HK-2 (cell line): Measurements from ENCODE around the gene TSPAN31.

Experiments used
- DNase-seq: peaks from one replicate; pipeline ENCODE4 v3.0.0-alpha.2; 2018; ENCODE audit not compliant: unreplicated experiment

TSPAN31 gene

DNA sequence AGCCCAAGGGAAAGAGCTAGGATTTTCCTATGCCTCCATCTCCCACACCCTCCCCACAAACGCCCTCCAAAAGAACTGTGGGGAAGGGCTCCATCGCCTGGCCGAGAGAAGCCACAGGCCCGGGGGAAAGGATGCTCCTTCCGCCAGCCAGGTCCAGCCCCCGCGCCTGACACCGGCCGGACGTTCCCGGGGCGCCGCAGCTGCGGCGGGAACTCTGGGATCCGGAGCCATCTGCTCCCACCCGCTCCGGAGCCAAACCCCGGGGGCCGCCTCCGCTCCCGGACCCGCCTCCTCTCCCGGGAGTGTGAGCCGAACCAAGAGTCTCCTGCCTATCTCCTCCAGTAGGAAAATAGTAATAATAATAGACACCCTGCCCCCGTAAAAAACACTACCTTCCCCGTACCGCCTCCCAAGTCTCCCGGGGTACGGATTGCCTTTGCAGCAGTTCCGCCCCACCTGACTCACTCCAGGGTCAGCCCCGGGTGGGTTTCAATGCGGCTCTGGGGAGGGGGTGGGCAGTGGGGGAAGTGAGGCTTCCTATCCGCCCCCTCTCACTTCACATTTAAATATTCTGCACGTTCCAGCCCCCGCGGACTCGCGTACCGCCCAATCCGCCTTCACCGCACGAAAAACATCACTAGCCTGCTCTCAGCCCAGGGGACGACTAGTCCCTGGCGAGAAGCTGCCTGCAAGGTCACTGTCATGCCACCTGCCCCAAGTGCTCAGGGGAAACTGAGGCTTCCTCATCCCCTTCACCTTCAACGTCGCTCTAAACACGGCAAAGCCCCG is 8.7 kb upstream of the TSPAN31 start:
- DNase-seq = peak; percentile 59

DNA sequence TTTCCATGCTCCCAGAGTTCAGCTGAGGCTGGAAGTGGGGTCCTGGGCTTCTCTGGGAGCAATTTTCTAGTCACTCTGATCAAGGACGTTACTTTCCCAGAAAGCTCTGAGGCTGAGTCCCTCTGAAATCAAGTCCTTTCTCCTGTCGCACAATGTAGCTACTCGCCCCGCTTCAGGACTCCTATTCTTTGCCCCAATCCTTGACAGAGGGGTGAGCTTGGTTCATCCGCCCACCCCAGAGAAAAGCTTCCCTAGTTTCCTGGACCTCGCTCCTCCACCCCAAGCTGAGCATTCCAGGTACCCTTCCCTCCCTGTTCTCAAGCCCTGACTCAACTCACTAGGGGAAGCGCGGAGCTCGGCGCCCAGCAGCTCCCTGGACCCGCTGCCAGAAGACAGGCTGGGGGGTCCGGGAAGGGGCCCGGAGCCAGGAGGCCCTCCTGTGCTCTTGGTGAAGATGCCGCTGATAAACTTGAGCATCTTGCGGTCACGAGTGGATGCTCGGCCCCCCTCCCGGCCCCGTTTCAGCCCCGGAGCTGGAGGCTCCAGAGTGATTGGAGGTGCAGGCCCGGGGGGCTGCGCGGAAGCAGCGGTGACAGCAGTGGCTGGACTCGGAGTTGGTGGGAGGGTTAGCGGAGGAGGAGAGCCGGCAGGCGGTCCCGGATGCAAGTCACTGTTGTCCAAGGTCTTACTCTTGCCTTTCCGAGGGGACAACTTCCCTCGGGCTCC is 7.9 kb upstream of the TSPAN31 start:
- DNase-seq = no peak

DNA sequence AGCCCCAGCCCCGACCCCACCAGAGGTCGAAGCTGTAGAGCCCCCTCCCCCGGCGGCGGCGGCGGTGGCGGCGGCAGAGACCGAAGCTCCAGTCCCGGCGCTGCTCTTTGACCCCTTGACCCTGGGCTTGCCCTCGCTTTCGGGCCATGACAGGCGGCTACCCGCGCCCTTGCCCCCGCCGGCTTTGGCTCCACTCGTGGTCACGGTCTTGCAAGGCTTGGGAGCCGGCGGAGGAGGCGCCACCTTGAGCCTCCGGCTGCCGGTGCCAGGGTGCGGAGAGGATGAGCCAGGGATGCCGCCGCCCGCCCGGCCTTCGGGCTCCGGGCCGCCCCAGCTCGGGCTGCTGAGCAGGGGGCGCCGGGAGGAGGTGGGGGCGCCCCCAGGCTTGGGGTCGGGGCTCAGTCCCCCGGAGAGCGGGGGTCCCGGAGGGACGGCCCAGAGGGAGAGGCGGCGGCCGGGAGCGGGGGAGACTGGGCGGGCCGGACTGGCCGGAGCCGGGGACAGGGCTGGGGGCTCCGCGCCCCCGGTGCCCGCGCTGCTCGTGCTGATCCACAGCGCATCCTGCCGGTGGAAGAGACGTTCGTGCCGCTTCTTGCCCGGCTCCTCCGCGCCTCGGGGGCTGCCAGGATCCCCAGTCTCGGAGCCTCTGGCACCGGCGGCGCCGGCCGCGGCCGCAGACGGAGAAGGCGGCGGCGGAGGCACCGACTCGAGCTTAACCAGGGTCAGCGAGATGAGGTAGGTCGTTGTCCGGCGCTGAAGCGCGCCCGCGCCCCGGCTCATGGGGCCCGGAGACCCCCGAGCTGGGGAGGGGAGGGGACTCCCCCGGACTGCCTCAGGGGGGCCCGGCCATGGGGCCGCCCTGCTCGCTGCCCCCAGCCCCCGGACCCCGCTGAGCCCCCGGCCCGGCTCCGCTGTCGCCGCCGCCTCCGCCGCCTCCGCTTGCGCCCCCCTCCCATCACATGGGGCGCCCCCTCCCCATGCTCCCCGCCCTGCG is 7.1 kb upstream of the TSPAN31 start:
- no peak for DNase-seq

DNA sequence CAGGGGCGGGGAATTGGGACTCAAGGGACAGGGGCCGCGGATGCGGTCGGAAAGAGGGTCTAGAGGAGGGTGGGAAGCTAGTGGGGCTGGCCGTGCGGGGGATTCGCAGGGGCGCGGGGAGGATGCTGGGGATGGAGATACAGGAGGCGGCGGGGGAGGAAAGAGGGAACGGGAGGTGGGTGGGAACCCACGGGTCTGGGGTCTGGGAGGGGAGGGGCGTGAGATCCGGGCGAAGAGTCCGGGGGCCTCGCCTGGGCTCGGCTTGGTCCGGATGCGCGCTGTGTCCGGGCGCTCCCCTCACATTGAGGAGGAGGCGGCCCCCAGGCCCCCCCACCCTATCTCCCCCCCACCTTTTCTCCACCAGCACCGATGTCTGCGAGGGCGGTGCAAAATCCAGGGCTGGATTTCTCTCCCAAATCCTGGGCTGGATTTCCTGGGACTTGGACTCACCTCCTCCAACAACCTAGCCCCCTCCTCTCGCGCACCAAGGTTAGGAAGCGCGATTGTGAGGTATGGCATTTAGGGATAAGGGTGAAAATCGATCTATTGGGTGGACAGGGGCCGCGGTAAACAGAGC is 6.1 kb upstream of the TSPAN31 start, which contains the start of gene AGAP2:
TSS of gene AGAP2 (minus strand) at position 82 of the 577 bp plus-strand sequence. CDS start 496 bp downstream, outside the sequence.
- no peak for DNase-seq

DNA sequence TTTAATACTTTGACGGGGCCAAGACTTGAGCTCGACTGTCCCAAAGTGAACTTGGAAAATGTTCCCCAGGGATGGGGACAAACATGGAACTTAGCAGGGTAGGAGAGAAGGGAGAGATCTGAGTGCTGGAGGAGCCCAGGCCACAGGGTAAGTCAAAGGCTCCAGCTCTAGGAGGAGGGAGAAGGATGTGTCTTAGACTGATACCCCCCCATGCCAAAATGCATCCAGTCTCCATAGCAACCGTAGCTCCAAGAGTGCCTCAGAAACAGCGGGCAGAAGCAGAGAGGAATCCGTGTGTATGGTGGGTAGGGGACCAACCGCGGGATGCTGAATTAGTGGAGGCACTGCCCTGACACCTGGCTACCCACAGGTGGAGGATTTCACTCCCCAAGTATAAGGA is 5.5 kb upstream of the TSPAN31 start:
- no peak for DNase-seq

DNA sequence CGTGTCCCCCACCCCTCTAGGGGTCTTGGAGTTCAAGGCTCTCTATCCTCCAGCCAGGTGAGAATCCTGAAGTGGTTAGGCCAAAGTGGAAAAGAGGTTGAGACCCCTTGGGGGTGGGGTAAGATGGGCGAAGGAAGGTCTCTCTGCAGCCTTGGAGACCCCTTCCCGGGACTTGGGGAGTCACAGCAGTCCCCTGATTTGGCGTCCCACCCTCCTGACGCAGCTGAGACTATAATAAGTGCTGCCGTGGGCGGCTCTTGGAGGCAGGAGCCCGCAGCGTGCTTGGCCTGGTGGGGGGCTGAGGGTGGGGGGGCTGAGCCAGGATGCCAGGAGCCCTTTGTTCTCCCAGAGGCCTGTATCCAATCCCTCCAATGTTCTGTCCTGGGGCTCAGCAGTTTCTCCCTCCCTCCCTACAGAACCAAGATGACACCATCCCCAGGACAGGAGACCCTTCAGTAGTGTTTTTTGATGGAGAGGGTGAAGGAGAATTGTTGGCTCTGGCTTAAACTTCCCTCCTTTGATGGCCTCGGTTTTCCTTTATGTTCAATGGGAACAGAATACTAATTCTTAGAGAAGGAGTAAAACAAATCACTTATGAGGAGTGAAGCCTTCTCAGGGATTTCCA is 4.8 kb upstream of the TSPAN31 start:
- DNase-seq = no peak

DNA sequence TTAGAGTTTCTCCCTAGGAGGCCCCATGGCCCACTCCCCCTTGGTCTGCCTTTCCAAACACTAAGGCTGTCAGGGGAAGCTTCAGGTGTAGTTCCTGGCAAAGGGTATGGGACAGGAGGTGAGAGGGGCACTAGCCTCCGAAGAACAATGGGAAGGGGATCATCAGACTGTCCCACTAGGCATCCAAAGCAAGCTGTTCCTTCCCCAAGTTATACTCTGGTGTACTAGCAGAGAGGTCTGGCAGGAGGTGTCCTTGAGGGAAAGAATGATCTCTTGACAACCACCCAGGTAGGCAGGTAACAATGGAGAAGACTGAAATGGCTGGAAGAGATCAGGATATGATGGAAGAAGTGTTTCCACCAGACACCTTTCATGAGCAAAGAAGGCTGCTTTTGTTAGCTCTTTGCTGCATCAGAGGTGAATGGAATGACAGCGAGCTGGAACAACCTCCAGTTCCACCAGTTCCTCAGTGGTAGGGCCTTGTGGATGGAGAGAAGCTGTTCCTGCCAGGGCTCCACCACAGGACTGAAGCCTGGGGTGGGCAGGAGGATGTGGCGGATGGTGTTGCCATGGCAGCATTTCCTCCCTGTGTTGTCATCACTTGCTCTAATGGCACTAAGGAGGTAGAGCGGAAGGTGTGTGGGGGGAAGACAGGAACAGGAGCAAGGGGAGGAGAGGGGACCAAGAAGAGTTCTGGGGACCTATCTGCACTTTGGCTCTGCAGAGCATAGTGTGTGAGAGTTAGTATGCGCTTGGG is 4.0 kb upstream of the TSPAN31 start:
- no peak for DNase-seq

DNA sequence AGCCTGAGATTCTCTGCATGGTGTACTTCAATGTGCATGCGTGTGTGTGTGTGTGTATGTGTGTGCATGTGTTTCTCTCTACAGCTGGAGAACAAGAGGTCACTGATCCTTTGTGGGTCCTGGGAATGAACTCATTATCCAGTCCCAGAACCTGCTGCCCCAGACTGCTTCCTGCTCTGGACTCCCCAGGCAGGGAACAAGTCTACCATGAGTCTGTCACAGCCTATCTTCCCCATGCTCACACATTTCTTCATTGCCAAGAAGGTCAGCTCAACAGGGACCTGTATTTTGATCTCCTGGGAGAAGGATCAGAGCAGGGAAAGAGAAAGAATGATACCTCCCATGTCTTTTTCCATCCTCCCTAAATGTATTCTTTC is 3.4 kb upstream of the TSPAN31 start:
- no peak for DNase-seq

DNA sequence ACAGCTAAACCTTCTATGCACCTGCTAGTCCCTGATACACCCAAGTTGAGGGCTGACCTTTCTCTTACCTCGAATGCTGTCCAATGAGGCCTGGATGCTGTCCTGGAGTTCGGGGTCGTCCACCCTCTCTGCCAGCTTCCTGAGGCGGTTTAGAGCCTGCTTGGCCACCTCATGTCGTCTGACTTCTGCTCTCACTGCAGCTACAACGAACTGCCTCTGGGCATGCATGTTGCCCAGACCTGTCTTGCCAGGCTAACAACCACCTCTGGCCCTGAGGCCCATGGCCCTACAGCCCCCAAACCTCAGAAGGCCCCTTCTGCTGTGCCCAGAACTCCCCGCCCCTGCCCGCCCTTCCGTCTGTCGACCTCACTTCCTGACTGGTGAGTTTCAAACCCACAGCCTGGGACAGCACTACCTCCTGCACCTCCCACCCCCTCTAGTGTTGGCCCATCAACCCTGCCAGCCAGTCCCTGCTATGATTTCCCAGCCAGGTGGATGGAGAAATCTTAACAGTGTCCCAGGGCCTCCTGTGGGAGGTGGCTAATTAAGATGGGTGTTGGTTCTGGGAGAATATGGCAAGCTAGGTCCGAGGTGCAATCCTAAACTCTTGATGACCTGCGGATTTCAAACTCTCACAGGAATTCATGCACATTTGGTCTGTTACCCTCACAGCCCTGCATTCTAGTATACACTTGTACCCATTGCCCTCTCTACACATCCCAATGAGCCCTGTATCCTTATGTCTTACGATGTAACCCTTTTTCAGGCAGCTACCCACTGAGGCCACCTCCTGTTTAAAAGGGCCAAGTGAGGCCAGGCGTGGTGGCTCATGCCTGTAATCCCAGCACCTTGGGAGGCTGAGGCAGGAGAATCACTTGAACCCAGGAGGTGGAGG is 2.7 kb upstream of the TSPAN31 start:
- no peak for DNase-seq

DNA sequence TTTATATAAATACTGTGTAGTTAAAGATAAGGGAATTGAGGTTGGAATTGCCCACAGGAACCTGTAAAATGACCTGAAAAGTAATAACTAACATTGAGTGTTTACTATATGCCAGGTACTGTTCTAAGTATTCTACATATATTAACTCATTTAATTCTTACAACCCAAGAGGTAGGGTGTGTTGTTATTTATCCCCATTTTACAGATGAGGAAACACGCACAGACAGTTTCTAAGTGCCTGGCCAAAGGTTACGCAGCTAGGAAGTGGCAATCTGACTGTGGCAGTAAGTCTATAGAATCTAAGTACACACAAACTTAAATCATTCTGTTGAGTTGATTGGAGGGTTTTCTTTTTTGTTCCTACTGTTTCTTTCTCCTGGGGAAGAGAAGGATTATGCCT is 1.1 kb upstream of the TSPAN31 start:
- DNase-seq = no peak

DNA sequence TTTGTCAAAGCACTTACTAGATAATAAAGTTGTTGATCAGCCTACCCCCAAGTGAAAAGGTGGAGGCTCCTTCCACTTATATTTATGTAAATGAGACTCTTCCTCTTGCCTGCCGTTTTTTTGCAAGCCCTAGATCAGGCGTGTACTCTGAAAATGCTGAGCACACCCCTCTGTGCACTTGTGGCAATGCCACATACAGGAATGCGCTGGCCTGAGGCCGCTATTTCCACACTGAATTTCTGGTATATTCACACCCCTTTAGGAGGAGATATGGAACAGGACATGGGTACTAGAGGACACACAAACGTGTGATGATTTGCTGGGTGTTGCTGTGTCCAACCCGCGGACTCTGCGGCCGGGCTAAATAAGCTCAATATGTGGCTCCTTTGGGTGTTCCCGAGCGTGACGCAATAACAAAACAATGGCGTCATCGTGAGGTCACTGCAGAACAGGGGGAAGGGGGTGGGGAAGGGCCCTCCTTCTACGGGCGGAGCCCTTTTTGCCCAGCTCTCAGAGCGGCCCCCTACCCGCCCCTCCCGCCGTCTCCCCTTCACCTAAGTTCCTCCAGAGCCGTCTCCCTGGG is 554 bp upstream of the TSPAN31 start:
- peak; percentile 68 for DNase-seq

DNA sequence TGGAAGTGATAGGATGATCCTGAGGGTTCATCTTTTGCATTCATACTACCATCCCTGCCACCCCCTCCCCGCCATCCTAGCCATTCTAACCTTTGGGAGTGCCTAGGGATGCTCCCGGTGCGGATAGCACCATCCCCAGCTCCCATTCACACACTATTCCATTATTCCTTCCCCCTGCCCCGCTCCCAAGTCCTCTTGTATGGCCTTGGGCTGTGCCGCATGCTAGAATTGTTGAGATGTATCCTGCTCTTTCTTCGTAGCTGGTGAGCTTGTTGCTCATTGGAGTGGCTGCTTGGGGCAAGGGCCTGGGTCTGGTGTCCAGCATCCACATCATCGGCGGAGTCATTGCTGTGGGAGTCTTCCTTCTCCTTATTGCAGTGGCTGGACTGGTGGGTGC is 644 bp downstream of the TSPAN31 start:
- no peak for DNase-seq

DNA sequence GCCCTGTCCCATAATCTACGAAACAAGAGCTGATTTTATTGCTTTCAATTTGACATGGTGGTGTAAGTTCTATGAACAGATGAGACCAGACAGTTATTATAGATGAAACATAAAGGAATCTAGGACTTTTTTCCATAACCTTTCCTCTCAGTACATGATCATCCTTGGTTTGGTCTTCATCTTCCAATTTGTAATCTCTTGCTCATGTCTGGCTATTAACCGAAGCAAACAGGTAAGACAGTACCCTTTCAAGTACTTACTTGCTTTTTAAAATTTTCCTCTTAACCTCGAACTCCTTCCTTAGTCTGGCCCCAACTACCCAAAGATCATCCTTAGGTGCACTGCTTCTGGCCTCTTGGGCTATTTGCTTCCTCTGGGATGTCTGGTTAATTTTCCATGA is 1.2 kb downstream of the TSPAN31 start:
- DNase-seq = no peak

DNA sequence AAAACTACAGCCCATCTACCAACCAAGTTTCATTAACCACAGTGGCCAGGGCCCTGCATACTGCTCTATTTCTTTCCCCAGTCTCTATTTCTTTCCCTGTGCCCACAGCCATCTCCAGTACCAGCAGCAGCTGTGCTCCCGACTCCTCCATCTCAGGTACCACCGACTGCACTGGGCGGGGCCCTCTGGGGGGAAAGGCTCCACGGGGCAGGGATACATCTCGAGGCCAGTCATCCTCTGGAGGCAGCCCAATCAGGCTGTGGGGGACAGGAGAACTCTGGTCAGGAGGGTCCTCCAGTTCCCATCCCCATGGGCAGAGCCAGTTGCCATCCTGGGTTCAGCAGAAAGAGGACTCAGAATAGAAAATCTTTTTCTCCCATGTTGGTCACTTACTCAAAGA is 4.2 kb downstream of the TSPAN31 start:
- no peak for DNase-seq

DNA sequence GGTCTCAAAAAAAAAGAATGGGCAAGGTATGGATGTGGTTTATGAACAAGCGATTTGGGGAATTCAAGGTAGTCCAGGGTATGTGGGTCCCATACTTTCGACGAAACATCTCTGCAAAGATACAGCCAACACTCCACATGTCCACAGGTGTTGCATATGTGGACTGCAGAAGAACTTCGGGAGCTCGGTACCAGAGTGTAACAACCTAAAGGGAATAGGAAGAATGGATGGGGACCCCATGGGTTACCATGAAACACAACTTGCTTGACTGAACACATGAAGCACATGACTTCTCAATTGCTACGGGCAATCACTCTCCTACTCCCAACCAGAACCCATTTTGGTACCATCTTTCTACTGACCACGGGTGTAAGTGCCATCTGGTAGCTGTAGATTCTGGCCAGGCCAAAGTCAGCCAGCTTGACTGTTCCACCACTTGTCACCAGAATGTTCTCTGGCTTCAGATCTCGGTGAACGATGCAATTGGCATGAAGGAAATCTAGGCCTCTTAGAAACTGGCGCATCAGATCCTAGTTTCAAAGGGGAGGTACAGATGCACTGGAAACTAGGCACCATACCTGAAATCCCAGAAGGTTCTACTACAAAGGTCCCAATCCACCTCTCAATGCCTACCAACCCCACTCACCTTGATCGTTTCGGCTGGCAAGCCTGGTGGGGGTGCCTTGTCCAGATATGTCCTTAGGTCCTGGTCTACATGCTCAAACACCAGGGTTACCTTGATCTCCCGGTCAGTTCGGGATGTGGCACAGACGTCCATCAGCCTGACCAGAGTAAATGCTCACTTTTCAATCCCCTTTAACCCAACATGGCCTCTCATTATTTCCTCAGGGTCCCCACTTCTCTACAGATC is 6.0 kb downstream of the TSPAN31 start:
- DNase-seq = no peak

DNA sequence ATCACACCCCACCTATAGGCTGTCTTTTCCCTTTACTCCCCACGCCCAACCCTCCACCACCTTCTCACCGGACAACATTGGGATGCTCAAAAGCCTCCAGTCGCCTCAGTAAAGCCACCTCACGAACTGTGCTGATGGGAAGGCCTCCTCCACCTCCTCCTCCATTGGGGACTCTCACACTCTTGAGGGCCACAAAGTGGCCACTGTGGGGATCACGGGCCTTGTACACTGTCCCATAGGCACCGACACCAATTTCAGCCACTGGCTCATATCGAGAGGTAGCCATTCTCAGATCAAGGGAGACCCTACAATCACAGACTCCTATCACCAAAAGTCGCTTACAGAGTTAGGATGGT is 6.6 kb downstream of the TSPAN31 start:
- no peak for DNase-seq

DNA sequence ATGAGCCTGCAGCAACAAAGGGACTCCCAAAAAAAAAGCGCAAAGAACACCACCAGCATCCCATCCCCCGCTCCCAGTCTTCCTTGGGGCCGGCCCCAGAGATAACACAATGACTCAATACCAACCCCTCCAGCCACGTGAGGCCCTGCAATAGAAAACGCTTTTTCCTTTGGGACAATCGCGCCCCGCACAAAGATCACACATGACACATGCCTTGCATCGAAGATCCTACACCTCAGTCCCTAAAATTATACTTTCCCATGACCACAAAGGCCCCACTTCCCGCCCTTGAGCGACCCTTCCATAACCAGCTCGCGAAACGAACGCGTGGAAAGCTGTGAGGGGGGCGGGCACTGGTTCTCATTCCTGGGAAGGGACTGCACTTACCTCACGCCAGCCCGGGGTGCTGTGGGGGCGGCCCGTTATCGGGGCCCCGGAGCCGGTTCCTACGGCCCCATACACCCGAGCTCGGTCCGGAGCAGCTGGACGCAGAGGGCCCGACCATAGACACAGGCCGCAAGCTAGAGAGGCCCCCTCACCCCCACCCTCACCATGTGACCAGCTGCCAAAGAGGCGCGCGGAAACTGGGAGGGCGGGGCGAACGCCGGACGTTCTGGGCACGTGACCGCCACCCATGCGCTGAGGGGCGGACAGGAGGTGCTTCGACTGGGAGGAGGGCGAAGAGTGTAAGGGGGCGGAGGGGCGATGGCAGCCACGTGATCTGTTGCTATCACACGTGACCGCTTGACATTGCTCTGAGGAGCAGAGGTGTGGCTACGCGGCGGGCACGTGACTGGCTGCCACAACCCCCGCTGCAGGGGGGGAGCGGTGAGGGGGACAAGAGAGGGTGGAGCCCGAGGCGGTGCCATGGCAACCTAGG is 7.2 kb downstream of the TSPAN31 start, which contains the start of gene CDK4:
TSS of gene CDK4 (minus strand) at position 523 of the 880 bp plus-strand sequence. CDS start 593 bp downstream, outside the sequence.
- peak; percentile 99 for DNase-seq
